C4-2B (cell line): ENCODE measurements around the gene IL1R1.

Experiments used
- ZFX ChIP-seq: fragments of 450-650 bp; IDR thresholded peaks from 2 replicates; pipeline ENCODE4 v1.6.1; 2017
- TF ChIP-seq, protein P1 (sequence below): fragments of 450-650 bp; conservative IDR thresholded peaks from 2 replicates; pipeline ENCODE4 v1.5.1; 2017; ENCODE audit warnings: mild to moderate bottlenecking

DNA sequence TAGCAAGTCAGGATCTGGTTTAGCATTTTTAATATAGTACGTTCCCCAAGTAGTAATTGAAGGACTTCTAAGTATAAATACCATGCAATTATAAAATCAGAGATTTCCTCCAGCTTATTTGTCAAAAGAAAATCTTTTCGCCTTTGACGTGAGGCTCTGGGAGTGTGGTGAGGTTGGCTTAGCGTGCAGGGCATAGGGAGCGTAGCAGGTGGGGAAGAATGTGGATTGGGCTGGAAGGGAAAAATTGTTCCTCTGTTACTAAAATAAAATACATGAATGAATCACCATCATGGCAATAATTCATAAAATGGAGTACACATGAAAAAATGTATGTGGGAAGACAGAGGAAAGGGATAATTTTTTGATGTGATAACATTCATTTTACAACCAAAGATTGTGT lies 38.8 kb downstream of the IL1R1 start:
- TF ChIP-seq, protein P1, sequence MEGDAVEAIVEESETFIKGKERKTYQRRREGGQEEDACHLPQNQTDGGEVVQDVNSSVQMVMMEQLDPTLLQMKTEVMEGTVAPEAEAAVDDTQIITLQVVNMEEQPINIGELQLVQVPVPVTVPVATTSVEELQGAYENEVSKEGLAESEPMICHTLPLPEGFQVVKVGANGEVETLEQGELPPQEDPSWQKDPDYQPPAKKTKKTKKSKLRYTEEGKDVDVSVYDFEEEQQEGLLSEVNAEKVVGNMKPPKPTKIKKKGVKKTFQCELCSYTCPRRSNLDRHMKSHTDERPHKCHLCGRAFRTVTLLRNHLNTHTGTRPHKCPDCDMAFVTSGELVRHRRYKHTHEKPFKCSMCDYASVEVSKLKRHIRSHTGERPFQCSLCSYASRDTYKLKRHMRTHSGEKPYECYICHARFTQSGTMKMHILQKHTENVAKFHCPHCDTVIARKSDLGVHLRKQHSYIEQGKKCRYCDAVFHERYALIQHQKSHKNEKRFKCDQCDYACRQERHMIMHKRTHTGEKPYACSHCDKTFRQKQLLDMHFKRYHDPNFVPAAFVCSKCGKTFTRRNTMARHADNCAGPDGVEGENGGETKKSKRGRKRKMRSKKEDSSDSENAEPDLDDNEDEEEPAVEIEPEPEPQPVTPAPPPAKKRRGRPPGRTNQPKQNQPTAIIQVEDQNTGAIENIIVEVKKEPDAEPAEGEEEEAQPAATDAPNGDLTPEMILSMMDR = no peak
- TF ChIP-seq ZFX = no peak
